OCI-LY1 (cell line): ENCODE results near the gene ACSL6.

Experiments used
- EZH2 ChIP-seq: fragments of 200-600 bp; sonication (generic), shearing (Covaris generic); IDR thresholded peaks from 2 replicates; pipeline ENCODE4 v1.8.0; 2017; ENCODE audit warnings: borderline replicate concordance, mixed run types, mild to moderate bottlenecking, antibody characterized with exemption, low read length, moderate library complexity, mixed read lengths
- TF ChIP-seq, protein P1 (sequence below): fragments of 200-600 bp; sonication (generic), shearing (Covaris generic); IDR thresholded peaks from 2 replicates; pipeline ENCODE4 v1.5.1; 2017; ENCODE audit warnings: mild to moderate bottlenecking, antibody characterized with exemption, low read length, moderate library complexity, mixed read lengths

- TF ChIP-seq, protein P1, sequence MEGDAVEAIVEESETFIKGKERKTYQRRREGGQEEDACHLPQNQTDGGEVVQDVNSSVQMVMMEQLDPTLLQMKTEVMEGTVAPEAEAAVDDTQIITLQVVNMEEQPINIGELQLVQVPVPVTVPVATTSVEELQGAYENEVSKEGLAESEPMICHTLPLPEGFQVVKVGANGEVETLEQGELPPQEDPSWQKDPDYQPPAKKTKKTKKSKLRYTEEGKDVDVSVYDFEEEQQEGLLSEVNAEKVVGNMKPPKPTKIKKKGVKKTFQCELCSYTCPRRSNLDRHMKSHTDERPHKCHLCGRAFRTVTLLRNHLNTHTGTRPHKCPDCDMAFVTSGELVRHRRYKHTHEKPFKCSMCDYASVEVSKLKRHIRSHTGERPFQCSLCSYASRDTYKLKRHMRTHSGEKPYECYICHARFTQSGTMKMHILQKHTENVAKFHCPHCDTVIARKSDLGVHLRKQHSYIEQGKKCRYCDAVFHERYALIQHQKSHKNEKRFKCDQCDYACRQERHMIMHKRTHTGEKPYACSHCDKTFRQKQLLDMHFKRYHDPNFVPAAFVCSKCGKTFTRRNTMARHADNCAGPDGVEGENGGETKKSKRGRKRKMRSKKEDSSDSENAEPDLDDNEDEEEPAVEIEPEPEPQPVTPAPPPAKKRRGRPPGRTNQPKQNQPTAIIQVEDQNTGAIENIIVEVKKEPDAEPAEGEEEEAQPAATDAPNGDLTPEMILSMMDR, result no peak
- TF ChIP-seq EZH2, result no peak
Observed at GRCh38 chr5:131994533-131995226, 16.8 kb downstream of the ACSL6 start.
